H9 (cell line): ENCODE measurements around the gene CELA2A. TPM values are rescaled to one million over a fixed set of nuclear protein-coding genes. Genes with fewer than 3 reads are reported as not detected.

Experiments used
- DNase-seq: peaks from one replicate; pipeline ENCODE4 v3.0.0-alpha.2; 2017
- H2AFZ ChIP-seq: one replicate; pipeline ENCODE4 v1.6.1; 2013; ENCODE audit warnings: mild to moderate bottlenecking, low read length, control low read depth, moderate library complexity
- H2AK5ac ChIP-seq: 2 replicates; pipeline ENCODE4 v1.6.1; 2013; ENCODE audit warnings: low read length, control low read depth, mixed read lengths; ENCODE audit not compliant: insufficient read length
- H2BK120ac ChIP-seq: one replicate; pipeline ENCODE4 v1.6.1; 2013; ENCODE audit warnings: low read depth, mild to moderate bottlenecking, low read length, control low read depth, inconsistent platforms; ENCODE audit not compliant: poor library complexity, severe bottlenecking
- H2BK12ac ChIP-seq: 2 replicates; pipeline ENCODE4 v1.6.1; 2013; ENCODE audit warnings: low read length, control low read depth, mixed read lengths, low read depth; ENCODE audit not compliant: insufficient read length
- H2BK15ac ChIP-seq: 2 replicates; pipeline ENCODE4 v1.6.1; 2013; ENCODE audit warnings: low read depth, low read length, control low read depth
- H2BK20ac ChIP-seq: one replicate; pipeline ENCODE4 v1.6.1; 2013; ENCODE audit warnings: low read depth, mild to moderate bottlenecking, low read length, control low read depth, inconsistent platforms; ENCODE audit not compliant: poor library complexity, severe bottlenecking
- H2BK5ac ChIP-seq: 2 replicates; pipeline ENCODE4 v1.6.1; 2013; ENCODE audit warnings: low read length, control low read depth, mixed read lengths; ENCODE audit not compliant: insufficient read length
- H3K14ac ChIP-seq: 2 replicates; pipeline ENCODE4 v1.6.1; 2013; ENCODE audit warnings: low read length, control low read depth; ENCODE audit not compliant: insufficient read depth
- H3K18ac ChIP-seq: 2 replicates; pipeline ENCODE4 v1.6.1; 2013; ENCODE audit warnings: low read depth, mild to moderate bottlenecking, mixed read lengths, low read length, control low read depth; ENCODE audit not compliant: insufficient read length
- H3K23ac ChIP-seq: 2 replicates; pipeline ENCODE4 v1.6.1; 2013; ENCODE audit warnings: low read length, control low read depth, mixed read lengths, low read depth; ENCODE audit not compliant: insufficient read length
- H3K23me2 ChIP-seq: 2 replicates; pipeline ENCODE4 v1.6.1; 2013; ENCODE audit warnings: low read depth, mild to moderate bottlenecking, mixed read lengths, low read length, control low read depth; ENCODE audit not compliant: insufficient read length, poor library complexity, severe bottlenecking
- H3K27ac ChIP-seq: 2 replicates; pipeline ENCODE4 v1.5.1; 2013; ENCODE audit warnings: low read length, control low read depth, mixed read lengths, low read depth; ENCODE audit not compliant: insufficient read length
- H3K27me3 ChIP-seq: 2 replicates; pipeline ENCODE4 v1.6.1; 2013; ENCODE audit warnings: low read length, control low read depth, inconsistent platforms; ENCODE audit not compliant: insufficient read depth
- H3K4ac ChIP-seq: 2 replicates; pipeline ENCODE4 v1.6.1; 2013; ENCODE audit warnings: low read depth, mild to moderate bottlenecking, control low read depth, inconsistent platforms, low read length, moderate library complexity
- H3K4me1 ChIP-seq: 2 replicates; pipeline ENCODE4 v1.6.1; 2013; ENCODE audit warnings: low read length, control low read depth, inconsistent platforms; ENCODE audit not compliant: insufficient read depth
- H3K4me2 ChIP-seq: 2 replicates; pipeline ENCODE4 v1.6.1; 2013; ENCODE audit warnings: low read length, control low read depth, mixed read lengths; ENCODE audit not compliant: insufficient read length, insufficient read depth
- H3K56ac ChIP-seq: 2 replicates; pipeline ENCODE4 v1.6.1; 2013; ENCODE audit warnings: low read depth, mild to moderate bottlenecking, mixed read lengths, low read length, control low read depth; ENCODE audit not compliant: insufficient read length
- H3K79me1 ChIP-seq: 2 replicates; pipeline ENCODE4 v1.6.1; 2013; ENCODE audit warnings: low read depth, mild to moderate bottlenecking, moderate library complexity, low read length, control low read depth, inconsistent platforms; ENCODE audit not compliant: insufficient read depth, poor library complexity, severe bottlenecking
- H3K79me2 ChIP-seq: 2 replicates; pipeline ENCODE4 v1.6.1; 2013; ENCODE audit warnings: low read length, control low read depth, inconsistent platforms; ENCODE audit not compliant: insufficient read depth
- H3K9ac ChIP-seq: 2 replicates; pipeline ENCODE4 v1.6.1; 2013; ENCODE audit warnings: low read length, control low read depth, mixed read lengths; ENCODE audit not compliant: insufficient read length; ENCODE audit errors: extremely low read depth
- H3K9me3 ChIP-seq: one replicate; pipeline ENCODE4 v1.6.1; 2013; ENCODE audit warnings: low read depth, low read length, inconsistent platforms; ENCODE audit not compliant: control insufficient read depth
- H3T11ph ChIP-seq: one replicate; pipeline ENCODE4 v1.6.1; 2013; ENCODE audit warnings: mild to moderate bottlenecking, low read length, control low read depth, inconsistent platforms
- H4K20me1 ChIP-seq: one replicate; pipeline ENCODE4 v1.6.1; 2013; ENCODE audit not compliant: control insufficient read depth, insufficient read length, insufficient read depth
- H4K5ac ChIP-seq: 2 replicates; pipeline ENCODE4 v1.6.1; 2013; ENCODE audit warnings: low read depth, mild to moderate bottlenecking, mixed read lengths, low read length, control low read depth; ENCODE audit not compliant: insufficient read length
- H4K8ac ChIP-seq: replicated peaks from 2 replicates; pipeline ENCODE4 v1.6.1; 2013; ENCODE audit warnings: low read length, control low read depth, mixed read lengths, low read depth; ENCODE audit not compliant: insufficient read length
- H4K91ac ChIP-seq: 2 replicates; pipeline ENCODE4 v1.6.1; 2013; ENCODE audit warnings: low read depth, mild to moderate bottlenecking, moderate library complexity, mixed read lengths, low read length, control low read depth; ENCODE audit not compliant: insufficient read length
- H3K27ac Mint-ChIP-seq, 3 experiments: 2 replicates in 2 of 3; 3 replicates in 1 of 3; pipeline ENCODE4 v1.8.0; 2020 to 2021; ENCODE audit warnings: mixed read lengths in 3 of 3, mild to moderate bottlenecking in 1 of 3, moderate library complexity in 1 of 3
- H3K27me3 Mint-ChIP-seq: 2 replicates; pipeline ENCODE4 v1.8.0; 2021; ENCODE audit warnings: low read depth, mild to moderate bottlenecking, moderate library complexity, mixed read lengths
- H3K36me3 Mint-ChIP-seq, 3 experiments: 2 replicates in 2 of 3; 3 replicates in 1 of 3; pipeline ENCODE4 v1.8.0; 2020 to 2021; ENCODE audit warnings: low read depth in 3 of 3, mixed read lengths in 3 of 3; ENCODE audit not compliant: insufficient read depth in 1 of 3
- H3K4me1 Mint-ChIP-seq, 2 experiments: 2 replicates each; pipeline ENCODE4 v1.8.0; 2020; ENCODE audit warnings: mixed read lengths in 2 of 2
- H3K4me3 Mint-ChIP-seq, 2 experiments: 2 replicates in 1 of 2; 3 replicates in 1 of 2; pipeline ENCODE4 v1.8.0; 2020 to 2021; ENCODE audit warnings: mild to moderate bottlenecking in 2 of 2, mixed read lengths in 2 of 2, moderate library complexity in 1 of 2
- H3K9me3 Mint-ChIP-seq, 2 experiments: 2 replicates in 1 of 2; 3 replicates in 1 of 2; pipeline ENCODE4 v1.8.0; 2020; ENCODE audit warnings: mild to moderate bottlenecking in 2 of 2, mixed read lengths in 2 of 2, moderate library complexity in 1 of 2
- CTCF ChIP-seq: fragments of 200-600 bp; sonication (generic); conservative IDR thresholded peaks from 3 replicates; pipeline ENCODE4 v1.8.0; 2021; ENCODE audit warnings: antibody characterized with exemption, mild to moderate bottlenecking
- WGBS: extraction: QIAGEN DNeasy Blood & Tissue Kit; methylation state at CpG from one replicate; pipeline ENCODE4 v1.1.7; 2013; ENCODE audit warnings: missing lambda C conversion rate, low lambda C conversion rate, mixed read lengths; ENCODE audit not compliant: insufficient read length; ENCODE audit errors: extremely low coverage; 5-methylcytosine and 5-hydroxymethylcytosine counted together
- total RNA-seq: library from RNA; stranded (reverse); gene quantifications from 2 replicates; pipeline ENCODE4 v1.2.1, GENCODE V29; 2021

Gene CELA2A
- total RNA-seq, 1 experiment from 2014 or later = not detected

GRCh38 chr1:15443281-15443680, 13.3 kb upstream of the CELA2A start:
- Histone ChIP-seq H2BK20ac (no peak overlapping the region), H3K18ac (no peak overlapping the region), H2BK5ac (no peak overlapping the region), H3K4me1 (no peaks in the 10 kb centered on the region), H2BK120ac (no peak overlapping the region), H3K79me1 (no peaks in the 10 kb centered on the region), H3K9me3 (no peaks in the 10 kb centered on the region), H3K14ac (no peak overlapping the region), H3K23ac (no peak overlapping the region), H3K4ac (no peak overlapping the region), H2AFZ (no peak overlapping the region), H2BK12ac (no peak overlapping the region), H3K23me2 (no peaks in the 10 kb centered on the region), H3K4me2 (no peak overlapping the region), H3T11ph (no peak overlapping the region), H3K27me3 (no peaks in the 10 kb centered on the region), H4K8ac (no peak overlapping the region), H3K27ac (no peak overlapping the region), H4K91ac (no peak overlapping the region), H2AK5ac (no peak overlapping the region), H4K5ac (no peak overlapping the region), H2BK15ac (no peak overlapping the region), H3K9ac (no peak overlapping the region), H3K56ac (no peak overlapping the region), H3K79me2 (no peaks in the 10 kb centered on the region), H4K20me1 (no peaks in the 10 kb centered on the region)
- Mint-ChIP-seq H3K4me1 (no peaks in the 10 kb centered on the region), H3K9me3 (no peaks in the 10 kb centered on the region; a peak in 1 of 5 replicates), H3K36me3 (no peaks in the 10 kb centered on the region), H3K27me3 (peaks cover 6% of the 10 kb centered on the region), H3K27ac (no peak overlapping the region), H3K4me3 (no peak overlapping the region)
- TF ChIP-seq CTCF = no peak
- no peak for DNase-seq
- WGBS = no CpG with 5 or more reads among the region's 5 CpGs
